HG02642 (cell line): ENCODE data around the gene FGD3.

Experiments
- ATAC-seq: cut with Tn5 transposase; IDR thresholded peaks from one replicate; pipeline ENCODE4 v1.9.1; 2021; ENCODE audit warnings: mild to moderate bottlenecking; ENCODE audit not compliant: unreplicated experiment, poor library complexity

FGD3 gene

GRCh38 chr9:93025736-93026135 lies 78.4 kb downstream of the FGD3 start:
- ATAC-seq: no peak

DNA sequence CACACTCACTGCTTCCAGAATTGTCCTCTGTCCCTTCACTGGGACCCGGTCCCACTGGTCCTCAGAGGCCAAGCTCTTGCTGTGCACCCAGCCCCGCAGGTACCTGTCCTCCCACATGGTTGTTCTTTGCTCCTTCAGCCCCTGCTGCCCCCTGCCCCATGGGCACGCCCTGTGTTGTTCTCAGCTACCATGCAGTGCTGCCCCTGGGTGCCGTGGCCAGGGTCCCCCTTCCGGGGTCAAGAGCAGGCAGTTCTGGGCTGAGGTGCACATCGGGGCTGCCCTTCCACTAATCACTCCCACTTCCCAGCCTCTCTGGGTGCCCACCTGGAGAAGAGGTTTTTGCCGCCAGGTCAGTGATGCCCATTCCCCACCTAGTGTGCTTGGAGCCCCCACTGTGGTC lies 79.3 kb downstream of the FGD3 start:
- no peak for ATAC-seq

- ATAC-seq: no peak
These were observed 80.4 kb downstream of the FGD3 start for GRCh38 chr9:93027750-93028149.

- ATAC-seq: no peak
These were observed 81.2 kb downstream of the FGD3 start for GRCh38 chr9:93028448-93029006.

DNA sequence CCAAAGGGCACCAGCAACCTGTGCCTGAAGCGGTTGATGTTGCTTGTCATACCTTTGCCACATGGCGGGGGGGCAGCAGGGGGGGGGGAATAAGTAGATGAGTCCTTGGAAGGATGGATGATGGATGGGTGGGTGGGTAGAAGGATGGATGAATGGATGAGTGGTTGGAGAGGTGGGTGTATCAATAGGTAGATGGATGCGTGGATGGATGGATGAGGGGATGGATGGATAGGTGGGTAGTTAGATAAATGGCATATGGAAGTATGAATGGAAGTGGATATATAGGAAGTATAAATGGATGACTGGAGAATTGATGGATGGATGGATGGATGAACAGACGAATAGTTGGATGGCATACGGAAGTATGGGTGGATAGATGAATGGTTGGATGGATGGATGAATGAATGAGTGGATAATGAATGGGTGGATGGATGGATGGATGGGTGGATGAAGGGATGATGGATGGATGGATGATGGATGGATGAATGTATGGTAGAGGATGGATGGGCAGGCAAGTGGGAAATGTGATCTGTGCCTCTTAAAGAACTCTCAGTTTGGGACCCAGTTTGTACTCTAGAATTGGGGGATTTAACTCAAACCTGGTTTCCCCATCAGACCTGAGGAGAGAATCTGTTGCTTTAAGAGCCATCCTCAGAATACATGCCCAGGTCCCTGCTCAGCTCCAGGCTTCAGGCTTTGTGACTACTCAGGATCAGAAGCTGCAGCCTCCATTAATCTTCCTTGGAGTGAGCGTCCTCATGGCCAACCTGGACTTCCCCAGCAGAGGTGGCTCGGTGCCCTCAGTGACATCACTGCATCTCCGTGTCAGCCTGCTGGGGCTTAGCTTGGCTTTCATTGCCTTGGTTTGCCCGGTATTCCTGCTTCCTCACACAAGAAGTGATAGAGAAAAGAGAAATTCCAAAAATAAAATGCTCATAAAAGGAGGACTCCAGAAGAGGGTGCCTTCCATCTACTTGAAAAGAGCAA lies 83.6 kb downstream of the FGD3 start:
- no peak for ATAC-seq

GRCh38 chr9:93031629-93032430 lies 84.5 kb downstream of the FGD3 start:
- no peak for ATAC-seq

DNA sequence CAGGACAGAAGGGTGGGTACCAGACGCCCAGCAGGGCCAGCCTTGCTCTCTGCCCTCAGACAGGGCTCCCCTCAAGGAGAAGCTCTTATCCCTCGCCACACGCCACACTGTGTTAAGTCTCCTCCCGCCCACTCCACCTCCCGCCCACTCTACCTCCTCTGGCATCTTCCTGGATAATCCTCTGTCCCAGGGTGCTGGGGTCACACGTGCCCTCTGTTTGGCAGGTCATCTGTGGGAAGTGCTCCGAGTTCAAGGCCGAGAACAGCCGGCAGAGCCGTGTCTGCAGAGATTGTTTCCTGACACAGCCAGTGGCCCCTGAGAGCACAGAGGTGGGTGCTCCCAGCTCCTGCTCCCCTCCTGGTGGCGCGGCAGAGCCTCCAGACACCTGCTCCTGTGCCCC lies 85.2 kb downstream of the FGD3 start:
- ATAC-seq: no peak

DNA sequence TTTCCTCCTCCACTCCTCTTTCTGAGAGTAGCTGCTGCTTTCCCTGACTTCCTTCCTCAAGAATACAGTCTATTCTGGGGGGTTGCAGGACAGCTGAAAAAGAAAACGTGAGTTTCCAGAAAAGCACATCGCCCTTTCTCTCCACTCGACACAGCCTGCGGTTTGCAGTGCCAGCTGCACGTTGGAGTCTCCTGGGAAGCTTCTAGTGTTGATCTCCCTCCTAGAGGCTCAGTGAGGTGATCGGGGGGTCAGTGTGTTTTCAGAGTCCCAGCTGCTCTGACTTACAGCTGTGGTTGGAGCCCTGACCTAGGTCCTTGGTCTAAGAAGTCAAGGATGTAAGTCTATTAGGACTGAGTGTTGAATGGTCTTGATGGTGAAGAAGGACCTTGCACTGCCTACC lies 86.2 kb downstream of the FGD3 start:
- no peak for ATAC-seq

GRCh38 chr9:93035106-93035660 lies 87.9 kb downstream of the FGD3 start:
- no peak for ATAC-seq

GRCh38 chr9:93035821-93036351 lies 88.6 kb downstream of the FGD3 start:
- ATAC-seq: no peak

- ATAC-seq: no peak
These were observed 89.7 kb downstream of the FGD3 start for GRCh38 chr9:93036887-93037475.

DNA sequence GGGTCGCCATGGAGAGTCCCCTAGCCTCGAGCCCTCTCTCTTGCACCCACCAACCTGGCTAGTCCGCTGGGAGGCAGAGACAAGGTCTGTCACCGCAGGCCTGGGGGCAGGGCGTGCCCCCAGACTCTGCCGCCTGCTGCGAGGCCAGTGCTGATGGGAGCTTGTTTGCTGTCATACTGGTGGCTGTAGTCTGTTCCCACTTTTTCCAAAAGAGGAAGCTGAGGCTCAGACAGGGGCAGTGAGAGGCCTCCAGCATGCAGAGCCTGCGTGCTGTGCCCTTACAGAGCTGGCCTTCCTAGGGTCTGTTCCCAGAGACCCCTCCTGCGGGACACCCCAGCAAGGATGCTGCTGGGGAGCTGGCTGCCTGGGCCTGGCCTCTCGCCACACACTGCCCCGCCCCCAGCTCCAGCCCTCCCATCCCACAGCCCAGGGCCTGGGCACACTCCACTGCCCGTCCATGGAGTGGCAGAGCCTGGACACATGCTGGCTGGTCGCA lies 90.2 kb downstream of the FGD3 start:
- no peak for ATAC-seq

- ATAC-seq: no peak
These were observed 91.6 kb downstream of the FGD3 start for GRCh38 chr9:93038918-93039317.

DNA sequence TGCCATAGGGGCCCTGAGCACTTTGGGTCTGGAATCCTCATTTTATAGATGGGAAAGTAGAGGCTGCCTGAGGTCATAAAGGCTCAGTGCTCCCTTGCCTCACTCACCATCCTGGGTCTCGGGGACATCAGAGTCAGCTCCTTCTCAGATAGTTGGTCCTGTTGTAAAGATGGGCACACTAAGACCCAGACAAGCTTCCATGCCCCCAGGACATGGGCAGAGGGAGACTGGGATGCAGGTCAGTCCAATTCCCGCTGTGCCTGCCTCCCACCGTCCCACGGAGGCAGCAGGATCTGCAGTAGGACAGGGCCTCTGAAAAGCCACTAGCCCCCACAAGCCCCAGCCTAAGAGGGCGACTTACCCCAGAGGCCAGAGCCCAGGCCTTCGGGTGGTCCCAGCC lies 92.1 kb downstream of the FGD3 start:
- no peak for ATAC-seq

DNA sequence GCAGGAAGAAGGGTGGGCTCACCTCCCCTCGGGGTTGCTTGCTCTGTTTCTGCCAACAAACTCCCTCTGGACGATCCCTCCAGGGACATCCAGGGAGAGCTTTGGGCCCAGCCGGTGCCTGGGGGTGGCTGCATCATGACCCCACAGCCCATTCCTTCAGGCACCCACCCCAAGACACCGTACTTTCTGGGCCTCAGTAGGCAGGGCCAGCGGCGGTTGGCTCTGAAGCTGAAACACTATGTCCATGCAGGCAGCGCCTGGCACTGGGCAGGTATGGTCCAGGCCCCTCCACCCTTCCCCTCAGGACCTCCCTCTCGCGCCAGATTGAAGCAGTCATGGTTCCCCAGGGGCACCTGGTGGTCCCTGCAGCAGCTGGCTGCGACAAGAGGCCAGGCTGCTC lies 92.7 kb downstream of the FGD3 start:
- ATAC-seq: no peak

DNA sequence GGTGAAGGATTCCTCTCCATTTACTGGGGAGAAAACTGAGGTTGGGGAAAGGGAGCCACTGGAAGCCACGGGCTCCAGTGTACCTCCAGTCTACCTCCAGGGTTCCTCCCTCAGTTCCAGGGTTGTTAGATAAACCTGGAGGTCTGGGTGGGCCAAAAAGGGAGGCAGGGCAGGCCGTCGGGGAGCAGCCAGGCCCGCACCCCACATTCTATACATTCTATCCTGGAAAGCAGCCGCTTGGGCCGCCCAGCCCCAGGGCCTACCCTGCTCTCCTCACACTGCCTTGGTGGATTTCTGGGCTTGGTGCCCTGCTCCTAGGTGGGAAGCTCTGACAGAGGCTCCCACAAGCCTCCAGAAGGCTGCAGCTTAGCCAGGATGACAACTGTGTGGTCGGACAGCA lies 93.1 kb downstream of the FGD3 start:
- no peak for ATAC-seq

DNA sequence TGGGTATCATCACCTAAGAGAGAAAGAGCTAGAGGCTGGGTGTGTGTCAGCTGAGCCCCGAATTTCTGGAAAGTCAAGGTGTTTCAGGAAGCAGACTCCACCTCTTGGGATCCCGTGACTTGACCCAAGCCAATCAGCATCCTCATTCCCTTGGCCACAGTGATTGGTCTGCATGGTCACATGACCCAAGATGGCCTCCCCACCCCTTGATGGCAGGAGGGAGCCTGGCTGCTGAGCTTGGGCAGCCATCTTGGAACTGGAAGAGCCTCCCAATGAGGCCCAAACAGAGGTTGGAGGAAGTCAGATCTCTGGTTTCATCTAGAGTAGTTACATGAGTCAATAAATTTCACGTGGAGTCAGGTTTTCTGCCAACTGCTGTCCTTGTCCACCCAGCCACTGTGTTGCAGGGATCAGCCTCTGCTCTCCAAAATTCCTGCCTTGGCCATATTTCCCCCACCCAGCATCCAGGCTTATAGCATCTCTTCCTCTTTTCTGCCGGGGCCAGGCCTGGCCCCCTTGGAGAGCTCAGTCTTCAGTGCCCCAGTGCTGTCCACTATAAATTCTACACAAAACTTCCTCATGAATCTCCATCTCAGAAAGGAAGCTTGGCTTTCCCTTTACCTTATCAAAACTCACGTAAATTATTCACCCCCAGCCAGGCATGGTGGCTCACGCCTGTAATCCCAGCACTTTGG lies 93.9 kb downstream of the FGD3 start:
- no peak for ATAC-seq

- no peak for ATAC-seq
These were observed 95.8 kb downstream of the FGD3 start for GRCh38 chr9:93043122-93043521.

GRCh38 chr9:93045521-93045920 lies 98.2 kb downstream of the FGD3 start:
- ATAC-seq: no peak
